HepG2 (cell line): Measurements from ENCODE around the gene SELENOM. TPM values are rescaled to one million over a fixed set of nuclear protein-coding genes. Genes with fewer than 3 reads are reported as not detected.

Experiments used
- BCL3 ChIP-seq: sonication (generic); formaldehyde crosslinking; IDR thresholded peaks from 2 replicates; pipeline ENCODE4 v1.5.1; 2020; ENCODE audit warnings: mild to moderate bottlenecking, missing genetic modification reagents, moderate library complexity
- CBFB ChIP-seq: sonication (generic); formaldehyde crosslinking; IDR thresholded peaks from 2 replicates; pipeline ENCODE4 v1.4.0; 2020; ENCODE audit warnings: missing genetic modification reagents
- KLF15 ChIP-seq: sonication (generic); formaldehyde crosslinking; IDR thresholded peaks from 2 replicates; pipeline ENCODE4 v1.8.1; 2023; ENCODE audit warnings: borderline replicate concordance, mild to moderate bottlenecking, inconsistent platforms, missing genetic modification reagents, mixed read lengths
- NR2F1 ChIP-seq, 2 experiments: fragments of 450-650 bp in 1 of 2; formaldehyde crosslinking in 1 of 2; IDR thresholded peaks; 2 replicates each; pipeline versions ENCODE4 v1.5.0 to v1.6.1; 2016 to 2020; ENCODE audit warnings: mild to moderate bottlenecking in 1 of 2, missing compliant biosample characterization in 1 of 2, missing genetic modification reagents in 1 of 2, moderate library complexity in 1 of 2
- RBM22 ChIP-seq: fragments of 200-400 bp; formaldehyde crosslinking; optimal IDR thresholded peaks from 2 replicates; pipeline ENCODE3; 2017; ENCODE audit warnings: mild to moderate bottlenecking, low read length, moderate library complexity
- RXRB ChIP-seq: IDR thresholded peaks from 2 replicates; pipeline ENCODE4 v1.6.1; 2016; ENCODE audit warnings: borderline replicate concordance, missing genetic modification reagents, missing compliant biosample characterization
- TAF1 ChIP-seq: sonication (generic); formaldehyde crosslinking; IDR thresholded peaks from 2 replicates; pipeline ENCODE4 v1.4.0; 2020; ENCODE audit warnings: missing genetic modification reagents
- TRIM24 ChIP-seq: sonication (generic); formaldehyde crosslinking; IDR thresholded peaks from 2 replicates; pipeline ENCODE4 v1.8.0; 2022; ENCODE audit warnings: mild to moderate bottlenecking, missing genetic modification reagents
- ZBTB25 ChIP-seq: IDR thresholded peaks from 2 replicates; pipeline ENCODE4 v1.6.1; 2018; ENCODE audit warnings: missing genetic modification reagents
- ZBTB26 ChIP-seq: IDR thresholded peaks from 2 replicates; pipeline ENCODE4 v1.6.1; 2016; ENCODE audit warnings: missing compliant biosample characterization, missing genetic modification reagents, borderline replicate concordance
- ZNF326 ChIP-seq: sonication (generic); formaldehyde crosslinking; IDR thresholded peaks from 2 replicates; pipeline ENCODE4 v1.4.0; 2020; ENCODE audit warnings: missing genetic modification reagents, borderline replicate concordance
- ZNF564 ChIP-seq: sonication (generic); formaldehyde crosslinking; IDR thresholded peaks from 2 replicates; pipeline ENCODE4 v1.8.1; 2023; ENCODE audit warnings: mild to moderate bottlenecking, missing genetic modification reagents
- ZSCAN25 ChIP-seq: sonication (generic); formaldehyde crosslinking; IDR thresholded peaks from 2 replicates; pipeline ENCODE4 v1.8.0; 2022; ENCODE audit warnings: mild to moderate bottlenecking, missing genetic modification reagents
- ZSCAN29 ChIP-seq: sonication (generic); formaldehyde crosslinking; conservative IDR thresholded peaks from 2 replicates; pipeline ENCODE4 v1.4.0; 2020; ENCODE audit warnings: mild to moderate bottlenecking, missing genetic modification reagents
- polyA plus RNA-seq, 8 experiments: library from polyadenylated mRNA; depleted of rRNA in 3 of 8; stranded (reverse) in 7 of 8; unstranded in 1 of 8; fragments of >200 nt; fragmentation: Illumina TruSeq in 4 of 8; extraction: Trizol in 4 of 8; gene quantifications; 2 replicates each; pipeline versions ENCODE4 v1.2.1 to v1.2.3, GENCODE V29; 2011 to 2016; ENCODE audit warnings: low read depth in 4 of 8, missing spikeins in 1 of 8, mixed read lengths in 1 of 8; ENCODE audit not compliant: insufficient read depth in 1 of 8
- total RNA-seq, 5 experiments: library from RNA; depleted of rRNA; stranded (reverse); fragments of >200 nt; fragmentation: Illumina TruSeq; extraction: Trizol; gene quantifications; 2 replicates each; pipeline ENCODE4 v1.2.3, GENCODE V29; 2016; ENCODE audit warnings: low read depth in 1 of 5
- TF ChIP-seq, protein P1 (sequence below): sonication (generic); formaldehyde crosslinking; IDR thresholded peaks from 2 replicates; pipeline ENCODE4 v1.5.1; 2020; ENCODE audit warnings: mild to moderate bottlenecking, missing genetic modification reagents, borderline replicate concordance
- TF ChIP-seq, protein P2 (sequence below): sonication (generic); formaldehyde crosslinking; IDR thresholded peaks from 2 replicates; pipeline ENCODE4 v1.9.0; 2021; ENCODE audit warnings: missing genetic modification reagents, borderline replicate concordance
- TF ChIP-seq, protein P3 (sequence below): sonication (generic); formaldehyde crosslinking; conservative IDR thresholded peaks from 2 replicates; pipeline ENCODE4 v1.4.0; 2020; ENCODE audit warnings: missing genetic modification reagents
- TF ChIP-seq, protein P4 (sequence below): sonication (generic); formaldehyde crosslinking; conservative IDR thresholded peaks from 2 replicates; pipeline ENCODE4 v1.4.0; 2020; ENCODE audit warnings: missing genetic modification reagents

The SELENOM gene
- total and polyA plus RNA-seq, 2 of the 13 experiments (the other 11 are each of a cell fraction or from before 2014, with no cell fraction given), result 4.1 to 4.3 TPM

DNA sequence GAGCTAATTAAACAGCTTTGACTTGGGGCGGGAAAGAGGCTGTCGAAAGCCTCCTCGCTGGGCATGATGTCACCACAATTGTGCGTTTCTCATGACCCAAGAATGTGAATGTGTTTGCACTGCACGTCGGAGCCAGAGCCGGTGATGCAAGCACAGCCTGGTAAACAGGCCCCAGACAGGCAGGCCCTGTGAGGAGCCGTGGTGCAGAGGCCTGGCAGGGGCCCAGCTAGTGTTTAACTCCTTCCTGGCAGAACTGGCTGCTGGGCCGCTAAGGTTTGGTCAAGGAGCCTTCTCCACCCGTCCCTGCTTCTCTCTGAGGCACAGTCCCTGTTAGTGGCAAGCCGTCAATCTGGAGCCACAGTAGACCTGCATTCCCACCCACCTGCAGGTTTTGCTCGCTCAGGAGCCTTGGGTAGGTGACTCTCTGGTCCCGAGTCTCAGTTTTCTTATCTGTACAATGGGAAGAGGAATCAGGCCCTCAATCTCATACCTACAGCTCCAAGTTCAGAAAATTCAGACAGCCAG is 51.7 kb downstream of the SELENOM start (continued):
- TF ChIP-seq KLF15 (CRISPR knock-in tag) (0 out of 2 replicates have a peak, but pooled peaks have one; percentile 32), BCL3 (CRISPR knock-in tag) (no peak; the same call in 1 of the 2 replicates), RXRB (CRISPR knock-in tag) (peak; percentile 89), CBFB (peak; percentile 78), TAF1 (CRISPR knock-in tag) (no peak; the same call in 1 of the 2 replicates), ZNF326 (CRISPR knock-in tag) (no peak), ZBTB26 (CRISPR knock-in tag) (peak; percentile 63; the same call in 1 of the 2 replicates), ZNF564 (peak; percentile 66; the same call in 1 of the 2 replicates), ZBTB25 (CRISPR knock-in tag) (peak; percentile 82), RBM22 (no peak), TRIM24 (CRISPR knock-in tag) (peak; percentile 91; the same call in 1 of the 2 replicates), ZSCAN25 (CRISPR knock-in tag) (no peak), NR2F1 (CRISPR knock-in tag; IDR thresholded peaks at IDR 0.05) (peak; percentile 6 to 11; a peak in 1 of 4 replicates), ZSCAN29 (CRISPR knock-in tag) (no peak)
- TF ChIP-seq, protein P1, sequence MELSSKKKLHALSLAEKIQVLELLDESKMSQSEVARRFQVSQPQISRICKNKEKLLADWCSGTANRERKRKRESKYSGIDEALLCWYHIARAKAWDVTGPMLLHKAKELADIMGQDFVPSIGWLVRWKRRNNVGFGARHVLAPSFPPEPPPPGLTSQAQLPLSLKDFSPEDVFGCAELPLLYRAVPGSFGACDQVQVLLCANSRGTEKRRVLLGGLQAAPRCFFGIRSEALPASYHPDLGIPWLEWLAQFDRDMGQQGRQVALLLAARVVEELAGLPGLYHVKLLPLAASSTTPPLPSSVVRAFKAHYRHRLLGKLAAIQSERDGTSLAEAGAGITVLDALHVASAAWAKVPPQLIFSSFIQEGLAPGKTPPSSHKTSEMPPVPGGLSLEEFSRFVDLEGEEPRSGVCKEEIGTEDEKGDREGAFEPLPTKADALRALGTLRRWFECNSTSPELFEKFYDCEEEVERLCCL (CRISPR knock-in tag), result no peak
- TF ChIP-seq, protein P2, sequence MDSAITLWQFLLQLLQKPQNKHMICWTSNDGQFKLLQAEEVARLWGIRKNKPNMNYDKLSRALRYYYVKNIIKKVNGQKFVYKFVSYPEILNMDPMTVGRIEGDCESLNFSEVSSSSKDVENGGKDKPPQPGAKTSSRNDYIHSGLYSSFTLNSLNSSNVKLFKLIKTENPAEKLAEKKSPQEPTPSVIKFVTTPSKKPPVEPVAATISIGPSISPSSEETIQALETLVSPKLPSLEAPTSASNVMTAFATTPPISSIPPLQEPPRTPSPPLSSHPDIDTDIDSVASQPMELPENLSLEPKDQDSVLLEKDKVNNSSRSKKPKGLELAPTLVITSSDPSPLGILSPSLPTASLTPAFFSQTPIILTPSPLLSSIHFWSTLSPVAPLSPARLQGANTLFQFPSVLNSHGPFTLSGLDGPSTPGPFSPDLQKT (CRISPR knock-in tag), result no peak
- TF ChIP-seq, protein P3, sequence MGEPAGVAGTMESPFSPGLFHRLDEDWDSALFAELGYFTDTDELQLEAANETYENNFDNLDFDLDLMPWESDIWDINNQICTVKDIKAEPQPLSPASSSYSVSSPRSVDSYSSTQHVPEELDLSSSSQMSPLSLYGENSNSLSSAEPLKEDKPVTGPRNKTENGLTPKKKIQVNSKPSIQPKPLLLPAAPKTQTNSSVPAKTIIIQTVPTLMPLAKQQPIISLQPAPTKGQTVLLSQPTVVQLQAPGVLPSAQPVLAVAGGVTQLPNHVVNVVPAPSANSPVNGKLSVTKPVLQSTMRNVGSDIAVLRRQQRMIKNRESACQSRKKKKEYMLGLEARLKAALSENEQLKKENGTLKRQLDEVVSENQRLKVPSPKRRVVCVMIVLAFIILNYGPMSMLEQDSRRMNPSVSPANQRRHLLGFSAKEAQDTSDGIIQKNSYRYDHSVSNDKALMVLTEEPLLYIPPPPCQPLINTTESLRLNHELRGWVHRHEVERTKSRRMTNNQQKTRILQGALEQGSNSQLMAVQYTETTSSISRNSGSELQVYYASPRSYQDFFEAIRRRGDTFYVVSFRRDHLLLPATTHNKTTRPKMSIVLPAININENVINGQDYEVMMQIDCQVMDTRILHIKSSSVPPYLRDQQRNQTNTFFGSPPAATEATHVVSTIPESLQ (CRISPR knock-in tag), result no peak
- TF ChIP-seq, protein P4, sequence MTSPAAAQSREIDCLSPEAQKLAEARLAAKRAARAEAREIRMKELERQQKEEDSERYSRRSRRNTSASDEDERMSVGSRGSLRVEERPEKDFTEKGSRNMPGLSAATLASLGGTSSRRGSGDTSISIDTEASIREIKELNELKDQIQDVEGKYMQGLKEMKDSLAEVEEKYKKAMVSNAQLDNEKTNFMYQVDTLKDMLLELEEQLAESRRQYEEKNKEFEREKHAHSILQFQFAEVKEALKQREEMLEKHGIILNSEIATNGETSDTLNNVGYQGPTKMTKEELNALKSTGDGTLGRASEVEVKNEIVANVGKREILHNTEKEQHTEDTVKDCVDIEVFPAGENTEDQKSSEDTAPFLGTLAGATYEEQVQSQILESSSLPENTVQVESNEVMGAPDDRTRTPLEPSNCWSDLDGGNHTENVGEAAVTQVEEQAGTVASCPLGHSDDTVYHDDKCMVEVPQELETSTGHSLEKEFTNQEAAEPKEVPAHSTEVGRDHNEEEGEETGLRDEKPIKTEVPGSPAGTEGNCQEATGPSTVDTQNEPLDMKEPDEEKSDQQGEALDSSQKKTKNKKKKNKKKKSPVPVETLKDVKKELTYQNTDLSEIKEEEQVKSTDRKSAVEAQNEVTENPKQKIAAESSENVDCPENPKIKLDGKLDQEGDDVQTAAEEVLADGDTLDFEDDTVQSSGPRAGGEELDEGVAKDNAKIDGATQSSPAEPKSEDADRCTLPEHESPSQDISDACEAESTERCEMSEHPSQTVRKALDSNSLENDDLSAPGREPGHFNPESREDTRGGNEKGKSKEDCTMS, result no peak
